Activated CD4-positive, alpha-beta T cell treated with anti-CD3 and anti-CD28 coated beads, Interleukin-2, amount 50 U/mL, for 48 hours (primary cell): ENCODE measurements around the gene KLHL14.

Experiments used
- DNase-seq, 2 experiments: peaks; one replicate each; pipeline ENCODE4 v3.0.0-alpha.2; 2020

The KLHL14 gene

GRCh38 chr18:32624182-32624723, 148.6 kb downstream of the KLHL14 start:
- DNase-seq = no peak

DNA sequence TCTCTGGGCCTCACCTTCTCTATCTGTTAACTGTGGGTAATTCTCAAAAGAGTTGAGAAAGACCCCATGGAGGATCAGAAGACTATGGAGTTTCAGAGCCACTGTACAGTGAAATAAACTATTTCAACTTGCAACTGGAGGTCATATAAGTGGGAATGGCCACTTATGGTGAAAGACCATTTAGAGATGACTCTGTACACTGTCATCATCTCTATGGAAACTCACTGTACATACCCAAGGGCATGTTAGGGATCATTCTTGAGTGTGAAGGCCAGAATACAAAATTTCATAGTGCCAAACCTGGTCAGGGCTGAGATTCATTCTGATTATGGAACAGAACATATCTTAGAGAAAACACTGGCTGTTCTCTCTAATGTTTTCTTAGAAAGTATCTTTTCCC, 149.3 kb downstream of the KLHL14 start:
- no peak for DNase-seq
